Esophagus squamous epithelium (tissue), 4 donors: ENCODE results near the gene TMEM163.

ENCODE experiments used
- CTCF ChIP-seq, 6 experiments: fragments of 450-650 bp in 4 of 6; fragments of 200-600 bp in 2 of 6; sonication (generic) in 2 of 6; IDR thresholded peaks; one replicate each; pipeline ENCODE4 v1.5.1; 2016 to 2019; ENCODE audit warnings: antibody characterized with exemption in 6 of 6, mild to moderate bottlenecking in 4 of 6, moderate library complexity in 4 of 6
- POLR2A ChIP-seq, 4 donors: fragments of 450-650 bp; IDR thresholded peaks; one replicate each; pipeline ENCODE4 v1.6.1; 2017; ENCODE audit warnings: antibody characterized with exemption in 4 of 4, mild to moderate bottlenecking in 4 of 4, moderate library complexity in 3 of 4

- TF ChIP-seq CTCF (IDR thresholded peaks at IDR 0.05) (no peak), POLR2A (IDR thresholded peaks at IDR 0.05) (no peak)
Measured at GRCh38 chr2:134452042-134452733, 266.6 kb downstream of the TMEM163 start.
